HepG2 (cell line): ENCODE data around the gene FRAS1. TPM values are rescaled to one million over a fixed set of nuclear protein-coding genes. Genes with fewer than 3 reads are reported as not detected.
A peak's percentile ranks its signal among the peaks of the same experiment; 100 is the strongest.

Source experiments
- ASH2L ChIP-seq: fragments of 300-600, 200-600 bp; sonication (generic); IDR thresholded peaks from 2 replicates; pipeline ENCODE4 v1.7.0; 2017; ENCODE audit warnings: low read depth, mild to moderate bottlenecking, moderate library complexity, mixed read lengths, low read length; ENCODE audit not compliant: insufficient read length
- BCL3 ChIP-seq: sonication (generic); formaldehyde crosslinking; IDR thresholded peaks from 2 replicates; pipeline ENCODE4 v1.5.1; 2020; ENCODE audit warnings: mild to moderate bottlenecking, missing genetic modification reagents, moderate library complexity
- ETV5 ChIP-seq: IDR thresholded peaks from 2 replicates; pipeline ENCODE4 v1.6.1; 2018; ENCODE audit warnings: missing biosample characterization, missing genetic modification reagents, inconsistent platforms, borderline replicate concordance
- JUN ChIP-seq: sonication (generic); formaldehyde crosslinking; IDR thresholded peaks from 2 replicates; pipeline ENCODE4 v1.4.0; 2020; ENCODE audit warnings: mild to moderate bottlenecking, missing genetic modification reagents
- MAFK ChIP-seq, 2 experiments: IDR thresholded peaks in 1 of 2; conservative IDR thresholded peaks in 1 of 2; 2 replicates each; pipeline ENCODE4 v1.6.1; 2011; ENCODE audit warnings: improper control_type of control experiment in 2 of 2, low read length in 2 of 2
- PLRG1 ChIP-seq: fragments of 450-650 bp; conservative IDR thresholded peaks from 2 replicates; pipeline ENCODE4 v1.6.1; 2016
- ZNF138 ChIP-seq: sonication (generic); formaldehyde crosslinking; IDR thresholded peaks from 2 replicates; pipeline ENCODE4 v1.5.0; 2020; ENCODE audit warnings: mild to moderate bottlenecking, low read depth, missing genetic modification reagents
- ZNF280B ChIP-seq: sonication (generic); formaldehyde crosslinking; IDR thresholded peaks from 2 replicates; pipeline ENCODE4 v1.5.0; 2020; ENCODE audit warnings: missing genetic modification reagents, mild to moderate bottlenecking, borderline replicate concordance
- ZNF414 ChIP-seq: sonication (generic); formaldehyde crosslinking; IDR thresholded peaks from 2 replicates; pipeline ENCODE4 v1.5.0; 2020; ENCODE audit warnings: missing genetic modification reagents
- ZNF570 ChIP-seq: sonication (generic); formaldehyde crosslinking; IDR thresholded peaks from 2 replicates; pipeline ENCODE4 v1.4.0; 2020; ENCODE audit warnings: mild to moderate bottlenecking, missing genetic modification reagents, borderline replicate concordance
- ZNF652 ChIP-seq: IDR thresholded peaks from 2 replicates; pipeline ENCODE4 v1.6.1; 2016; ENCODE audit warnings: low read depth, borderline replicate concordance
- ZNF781 ChIP-seq: sonication (generic); formaldehyde crosslinking; IDR thresholded peaks from 2 replicates; pipeline ENCODE4 v1.5.1; 2020; ENCODE audit warnings: borderline replicate concordance, mild to moderate bottlenecking, missing genetic modification reagents; ENCODE audit errors: not compliant biosample characterization
- polyA plus RNA-seq, 8 experiments: library from polyadenylated mRNA; depleted of rRNA in 3 of 8; stranded (reverse) in 7 of 8; unstranded in 1 of 8; fragments of >200 nt; fragmentation: Illumina TruSeq in 4 of 8; extraction: Trizol in 4 of 8; gene quantifications; 2 replicates each; pipeline versions ENCODE4 v1.2.1 to v1.2.3, GENCODE V29; 2011 to 2016; ENCODE audit warnings: low read depth in 4 of 8, missing spikeins in 1 of 8, mixed read lengths in 1 of 8; ENCODE audit not compliant: insufficient read depth in 1 of 8
- total RNA-seq, 5 experiments: library from RNA; depleted of rRNA; stranded (reverse); fragments of >200 nt; fragmentation: Illumina TruSeq; extraction: Trizol; gene quantifications; 2 replicates each; pipeline ENCODE4 v1.2.3, GENCODE V29; 2016; ENCODE audit warnings: low read depth in 1 of 5
- TF ChIP-seq, protein P1 (sequence below): sonication (generic); formaldehyde crosslinking; IDR thresholded peaks from 2 replicates; pipeline ENCODE4 v1.4.0; 2020; ENCODE audit warnings: missing genetic modification reagents, mild to moderate bottlenecking, borderline replicate concordance
- TF ChIP-seq, protein P2 (sequence below): sonication (generic); formaldehyde crosslinking; IDR thresholded peaks from 2 replicates; pipeline ENCODE4 v1.5.0; 2020; ENCODE audit warnings: missing genetic modification reagents
- TF ChIP-seq, protein P3 (sequence below): sonication (generic); formaldehyde crosslinking; IDR thresholded peaks from 2 replicates; pipeline ENCODE4 v1.8.0; 2022; ENCODE audit warnings: mild to moderate bottlenecking, missing genetic modification reagents, borderline replicate concordance
- TF ChIP-seq, protein P4 (sequence below): sonication (generic); formaldehyde crosslinking; IDR thresholded peaks from 2 replicates; pipeline ENCODE4 v1.8.1; 2023; ENCODE audit warnings: mild to moderate bottlenecking, missing genetic modification reagents
- TF ChIP-seq, protein P5 (sequence below): sonication (generic); formaldehyde crosslinking; IDR thresholded peaks from 2 replicates; pipeline ENCODE4 v1.9.0; 2021; ENCODE audit warnings: missing genetic modification reagents, mild to moderate bottlenecking, borderline replicate concordance

FRAS1 gene
- total and polyA plus RNA-seq, 2 of the 13 experiments (the other 11 are each of a cell fraction or from before 2014, with no cell fraction given) = 22.5 to 31.6 TPM

- TF ChIP-seq, protein P1, sequence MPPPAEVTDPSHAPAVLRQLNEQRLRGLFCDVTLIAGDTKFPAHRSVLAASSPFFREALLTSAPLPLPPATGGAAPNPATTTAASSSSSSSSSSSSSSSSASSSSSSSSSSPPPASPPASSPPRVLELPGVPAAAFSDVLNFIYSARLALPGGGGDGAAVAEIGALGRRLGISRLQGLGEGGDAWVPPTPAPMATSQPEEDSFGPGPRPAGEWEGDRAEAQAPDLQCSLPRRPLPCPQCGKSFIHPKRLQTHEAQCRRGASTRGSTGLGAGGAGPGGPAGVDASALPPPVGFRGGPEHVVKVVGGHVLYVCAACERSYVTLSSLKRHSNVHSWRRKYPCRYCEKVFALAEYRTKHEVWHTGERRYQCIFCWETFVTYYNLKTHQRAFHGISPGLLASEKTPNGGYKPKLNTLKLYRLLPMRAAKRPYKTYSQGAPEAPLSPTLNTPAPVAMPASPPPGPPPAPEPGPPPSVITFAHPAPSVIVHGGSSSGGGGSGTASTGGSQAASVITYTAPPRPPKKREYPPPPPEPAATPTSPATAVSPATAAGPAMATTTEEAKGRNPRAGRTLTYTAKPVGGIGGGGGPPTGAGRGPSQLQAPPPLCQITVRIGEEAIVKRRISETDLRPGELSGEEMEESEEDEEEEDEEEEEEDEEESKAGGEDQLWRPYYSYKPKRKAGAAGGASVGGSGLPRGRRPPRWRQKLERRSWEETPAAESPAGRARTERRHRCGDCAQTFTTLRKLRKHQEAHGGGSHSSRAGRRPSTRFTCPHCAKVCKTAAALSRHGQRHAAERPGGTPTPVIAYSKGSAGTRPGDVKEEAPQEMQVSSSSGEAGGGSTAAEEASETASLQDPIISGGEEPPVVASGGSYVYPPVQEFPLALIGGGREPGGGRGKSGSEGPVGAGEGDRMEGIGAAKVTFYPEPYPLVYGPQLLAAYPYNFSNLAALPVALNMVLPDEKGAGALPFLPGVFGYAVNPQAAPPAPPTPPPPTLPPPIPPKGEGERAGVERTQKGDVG (CRISPR knock-in tag) = no peak
- TF ChIP-seq, protein P2, sequence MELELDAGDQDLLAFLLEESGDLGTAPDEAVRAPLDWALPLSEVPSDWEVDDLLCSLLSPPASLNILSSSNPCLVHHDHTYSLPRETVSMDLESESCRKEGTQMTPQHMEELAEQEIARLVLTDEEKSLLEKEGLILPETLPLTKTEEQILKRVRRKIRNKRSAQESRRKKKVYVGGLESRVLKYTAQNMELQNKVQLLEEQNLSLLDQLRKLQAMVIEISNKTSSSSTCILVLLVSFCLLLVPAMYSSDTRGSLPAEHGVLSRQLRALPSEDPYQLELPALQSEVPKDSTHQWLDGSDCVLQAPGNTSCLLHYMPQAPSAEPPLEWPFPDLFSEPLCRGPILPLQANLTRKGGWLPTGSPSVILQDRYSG = 0 out of 2 replicates have a peak, but pooled peaks have one; percentile 31
- TF ChIP-seq ZNF652 (CRISPR knock-in tag) = no peak
- no peak for TF ChIP-seq ZNF414 (CRISPR knock-in tag)
- TF ChIP-seq ZNF781 (CRISPR knock-in tag) = no peak
- TF ChIP-seq ETV5 (CRISPR knock-in tag) = no peak
- TF ChIP-seq, protein P3, sequence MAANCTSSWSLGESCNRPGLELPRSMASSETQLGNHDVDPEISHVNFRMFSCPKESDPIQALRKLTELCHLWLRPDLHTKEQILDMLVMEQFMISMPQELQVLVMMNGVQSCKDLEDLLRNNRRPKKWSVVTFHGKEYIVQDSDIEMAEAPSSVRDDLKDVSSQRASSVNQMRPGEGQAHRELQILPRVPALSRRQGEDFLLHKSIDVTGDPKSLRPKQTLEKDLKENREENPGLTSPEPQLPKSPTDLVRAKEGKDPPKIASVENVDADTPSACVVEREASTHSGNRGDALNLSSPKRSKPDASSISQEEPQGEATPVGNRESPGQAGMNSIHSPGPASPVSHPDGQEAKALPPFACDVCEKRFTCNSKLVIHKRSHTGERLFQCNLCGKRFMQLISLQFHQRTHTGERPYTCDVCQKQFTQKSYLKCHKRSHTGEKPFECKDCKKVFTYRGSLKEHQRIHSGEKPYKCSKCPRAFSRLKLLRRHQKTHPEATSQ (CRISPR knock-in tag) = peak; percentile 43; the same call in 1 of the 2 replicates
- TF ChIP-seq ZNF138 (CRISPR knock-in tag) = no peak
- TF ChIP-seq, protein P4, sequence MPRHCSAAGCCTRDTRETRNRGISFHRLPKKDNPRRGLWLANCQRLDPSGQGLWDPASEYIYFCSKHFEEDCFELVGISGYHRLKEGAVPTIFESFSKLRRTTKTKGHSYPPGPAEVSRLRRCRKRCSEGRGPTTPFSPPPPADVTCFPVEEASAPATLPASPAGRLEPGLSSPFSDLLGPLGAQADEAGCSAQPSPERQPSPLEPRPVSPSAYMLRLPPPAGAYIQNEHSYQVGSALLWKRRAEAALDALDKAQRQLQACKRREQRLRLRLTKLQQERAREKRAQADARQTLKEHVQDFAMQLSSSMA (CRISPR knock-in tag) = no peak
- TF ChIP-seq ASH2L = peak; percentile 83
- no peak for TF ChIP-seq ZNF280B (CRISPR knock-in tag)
- TF ChIP-seq BCL3 (CRISPR knock-in tag) = no peak
- TF ChIP-seq, protein P5, sequence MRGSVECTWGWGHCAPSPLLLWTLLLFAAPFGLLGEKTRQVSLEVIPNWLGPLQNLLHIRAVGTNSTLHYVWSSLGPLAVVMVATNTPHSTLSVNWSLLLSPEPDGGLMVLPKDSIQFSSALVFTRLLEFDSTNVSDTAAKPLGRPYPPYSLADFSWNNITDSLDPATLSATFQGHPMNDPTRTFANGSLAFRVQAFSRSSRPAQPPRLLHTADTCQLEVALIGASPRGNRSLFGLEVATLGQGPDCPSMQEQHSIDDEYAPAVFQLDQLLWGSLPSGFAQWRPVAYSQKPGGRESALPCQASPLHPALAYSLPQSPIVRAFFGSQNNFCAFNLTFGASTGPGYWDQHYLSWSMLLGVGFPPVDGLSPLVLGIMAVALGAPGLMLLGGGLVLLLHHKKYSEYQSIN = no peak
- TF ChIP-seq ZNF570 (CRISPR knock-in tag) = no peak
- TF ChIP-seq JUN (CRISPR knock-in tag) = no peak
- no peak for TF ChIP-seq PLRG1
- no peak for TF ChIP-seq MAFK (conservative IDR thresholded peaks at IDR 0.05 in 1 of 2, IDR thresholded peaks at IDR 0.05 in 1 of 2; ENCODE audit: low read length in 2 of 2)
These were observed 108.6 kb downstream of the FRAS1 start (continued) for GRCh38 chr4:78165758-78166157.
